ENCODE data around the gene LDLRAD4. TPM values are rescaled to one million over a fixed set of nuclear protein-coding genes. Genes with fewer than 3 reads are reported as not detected.
A peak's percentile ranks its signal among the peaks of the same experiment; 100 is the strongest.

LDLRAD4 gene
- total RNA-seq, 1 donor from 2014 or later = 18.4 TPM

GRCh38 chr18:13376841-13377351, 158.3 kb downstream of the LDLRAD4 start:
- ATAC-seq = no peak
- no peaks in the 10 kb centered on the region for H3K9me3 ChIP-seq
- no peaks in the 10 kb centered on the region for H3K27me3 ChIP-seq
- DNase-seq = no peak
- H3K4me3 ChIP-seq = no peak overlapping the region
- peaks cover 16% of the 10 kb centered on the region for H3K4me1 ChIP-seq
- no peak for TF ChIP-seq CTCF (IDR thresholded peaks at IDR 0.05)
- no peaks in the 10 kb centered on the region for H3K36me3 ChIP-seq
- intact Hi-C loops (cut with DNase I) = no loop called here
- no peak overlapping the region for H3K27ac ChIP-seq

GRCh38 chr18:13377496-13377895, 158.9 kb downstream of the LDLRAD4 start:
- Histone ChIP-seq H3K4me3 (no peak overlapping the region), H3K27ac (no peak overlapping the region), H3K4me1 (peaks cover 16% of the 10 kb centered on the region), H3K36me3 (no peaks in the 10 kb centered on the region), H3K27me3 (no peaks in the 10 kb centered on the region), H3K9me3 (no peaks in the 10 kb centered on the region)
- TF ChIP-seq CTCF (IDR thresholded peaks at IDR 0.05) = no peak
- peak; percentile 38 for ATAC-seq
- no peak for DNase-seq
- intact Hi-C loops (cut with DNase I) = no loop called here

- DNase-seq (no peak), ATAC-seq (no peak)
- Histone ChIP-seq H3K36me3 (no peaks in the 10 kb centered on the region), H3K27me3 (no peaks in the 10 kb centered on the region), H3K9me3 (no peaks in the 10 kb centered on the region), H3K4me1 (peaks cover 23% of the 10 kb centered on the region), H3K27ac (no peak overlapping the region), H3K4me3 (no peak overlapping the region)
- no peak for TF ChIP-seq CTCF (IDR thresholded peaks at IDR 0.05)
- intact Hi-C loops (cut with DNase I) = no loop called here
Measured at GRCh38 chr18:13378150-13378549, 159.6 kb downstream of the LDLRAD4 start.

- intact Hi-C loops (cut with DNase I) = no loop called here
- DNase-seq = no peak
Measured at GRCh38 chr18:13379062-13379865, 160.7 kb downstream of the LDLRAD4 start.

GRCh38 chr18:13379930-13380690, 161.6 kb downstream of the LDLRAD4 start:
- no peak for ATAC-seq

More at GRCh38 chr18:13379062-13379865, 160.7 kb downstream of the LDLRAD4 start:
- Histone ChIP-seq H3K4me1 (peaks cover 23% of the 10 kb centered on the region), H3K9me3 (no peaks in the 10 kb centered on the region), H3K27me3 (no peaks in the 10 kb centered on the region), H3K4me3 (no peak overlapping the region), H3K36me3 (no peaks in the 10 kb centered on the region), H3K27ac (no peak overlapping the region)
- no peak for TF ChIP-seq CTCF (IDR thresholded peaks at IDR 0.05)
- ATAC-seq = no peak

More at GRCh38 chr18:13379930-13380690, 161.6 kb downstream of the LDLRAD4 start:
- no peak overlapping the region for H3K27ac ChIP-seq
- H3K4me3 ChIP-seq = no peak overlapping the region
- intact Hi-C loops (cut with DNase I) = no loop called here
- no peak for DNase-seq
- peaks cover 19% of the 10 kb centered on the region for H3K4me1 ChIP-seq
- TF ChIP-seq CTCF (IDR thresholded peaks at IDR 0.05) = no peak
- H3K9me3 ChIP-seq = no peaks in the 10 kb centered on the region
- no peaks in the 10 kb centered on the region for H3K27me3 ChIP-seq
- no peaks in the 10 kb centered on the region for H3K36me3 ChIP-seq

Data from upper lobe of right lung (tissue), 1 donor.